ENCODE data around the gene PKP1.

DNA sequence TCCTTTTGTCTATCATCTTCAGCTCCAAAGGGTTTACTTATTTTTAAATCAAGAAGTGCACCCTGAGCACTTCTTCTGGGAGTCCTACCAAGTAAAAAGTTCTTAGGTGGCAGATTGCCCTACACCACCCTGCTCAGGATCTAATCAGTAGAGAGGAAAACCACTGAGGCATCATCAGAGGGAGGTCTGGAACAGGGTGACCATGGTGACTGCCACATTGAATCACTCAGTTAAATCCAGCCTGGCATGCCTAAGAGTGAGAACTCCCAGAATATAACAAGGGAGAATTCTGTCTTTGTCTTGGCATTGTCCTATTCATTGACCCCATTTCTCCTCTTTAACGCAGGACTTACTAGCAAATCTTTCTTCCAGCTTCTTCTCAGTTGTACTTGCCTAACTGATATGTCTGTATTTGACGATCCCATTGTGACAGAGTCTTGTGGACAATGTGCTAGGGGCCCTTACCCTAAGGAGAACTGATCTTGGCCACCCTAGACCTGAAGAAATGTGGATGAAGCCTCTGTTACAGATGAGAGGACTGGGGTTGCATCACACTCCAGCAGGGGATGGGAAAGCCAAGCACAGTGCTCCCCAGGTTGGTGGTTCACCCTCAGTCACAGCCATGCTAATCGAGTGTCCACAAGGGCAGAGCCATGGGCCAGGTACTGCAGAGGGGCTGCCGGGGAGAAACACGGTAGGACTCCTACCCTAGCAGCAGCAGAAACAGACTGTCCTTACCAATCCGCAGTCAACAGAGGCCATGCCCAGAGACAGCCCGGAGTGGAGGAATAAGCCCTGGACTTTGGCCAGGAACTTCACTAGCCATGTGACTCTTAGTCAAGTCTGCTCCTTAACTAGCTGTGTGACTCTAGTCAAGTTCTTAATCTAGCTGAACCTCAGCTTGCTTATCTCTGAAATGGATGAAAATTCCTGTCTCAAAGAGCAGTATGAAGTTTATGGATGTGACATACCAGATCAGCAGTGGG lies 15.4 kb downstream of the PKP1 start:
- TF ChIP-seq, protein P1, sequence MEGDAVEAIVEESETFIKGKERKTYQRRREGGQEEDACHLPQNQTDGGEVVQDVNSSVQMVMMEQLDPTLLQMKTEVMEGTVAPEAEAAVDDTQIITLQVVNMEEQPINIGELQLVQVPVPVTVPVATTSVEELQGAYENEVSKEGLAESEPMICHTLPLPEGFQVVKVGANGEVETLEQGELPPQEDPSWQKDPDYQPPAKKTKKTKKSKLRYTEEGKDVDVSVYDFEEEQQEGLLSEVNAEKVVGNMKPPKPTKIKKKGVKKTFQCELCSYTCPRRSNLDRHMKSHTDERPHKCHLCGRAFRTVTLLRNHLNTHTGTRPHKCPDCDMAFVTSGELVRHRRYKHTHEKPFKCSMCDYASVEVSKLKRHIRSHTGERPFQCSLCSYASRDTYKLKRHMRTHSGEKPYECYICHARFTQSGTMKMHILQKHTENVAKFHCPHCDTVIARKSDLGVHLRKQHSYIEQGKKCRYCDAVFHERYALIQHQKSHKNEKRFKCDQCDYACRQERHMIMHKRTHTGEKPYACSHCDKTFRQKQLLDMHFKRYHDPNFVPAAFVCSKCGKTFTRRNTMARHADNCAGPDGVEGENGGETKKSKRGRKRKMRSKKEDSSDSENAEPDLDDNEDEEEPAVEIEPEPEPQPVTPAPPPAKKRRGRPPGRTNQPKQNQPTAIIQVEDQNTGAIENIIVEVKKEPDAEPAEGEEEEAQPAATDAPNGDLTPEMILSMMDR (IDR thresholded peaks at IDR 0.05), result no peak
- no peak for TF ChIP-seq POLR2A (IDR thresholded peaks at IDR 0.05)
